WERI-Rb-1 (cell line): Measurements from ENCODE around the gene KRTAP4-4.
"Not testable (repeated sequence)": the region's sequence is repeated elsewhere in the genome, so short reads cannot be mapped to it uniquely, and the experiment has no call there.

Source experiments
- DNase-seq: peaks from one replicate; pipeline ENCODE4 v3.0.0-alpha.2; 2020
- H3K27ac ChIP-seq: fragments of 250-450 bp; sonication (Bioruptor Pico); 2 replicates; pipeline ENCODE4 v1.5.1; 2020; ENCODE audit warnings: mild to moderate bottlenecking, moderate library complexity
- H3K27me3 ChIP-seq: fragments of 250-450 bp; sonication (Bioruptor Pico); 2 replicates; pipeline ENCODE4 v1.5.1; 2021; ENCODE audit warnings: mild to moderate bottlenecking, low read depth, moderate library complexity; ENCODE audit not compliant: insufficient read depth, severe bottlenecking
- H3K36me3 ChIP-seq: fragments of 250-450 bp; sonication (Bioruptor Pico); 2 replicates; pipeline ENCODE4 v1.5.1; 2020; ENCODE audit warnings: mild to moderate bottlenecking, moderate library complexity
- H3K4me3 ChIP-seq: 2 replicates; pipeline ENCODE4 v1.5.1; 2011; ENCODE audit warnings: low read depth, mild to moderate bottlenecking, control low read depth, low read length
- H3K9me3 ChIP-seq: fragments of 250-450 bp; sonication (Bioruptor Pico); 2 replicates; pipeline ENCODE4 v1.5.1; 2021; ENCODE audit warnings: mild to moderate bottlenecking, moderate library complexity; ENCODE audit not compliant: severe bottlenecking
- CTCF ChIP-seq: IDR thresholded peaks from 2 replicates; pipeline ENCODE4 v1.5.1; 2011; ENCODE audit warnings: low read depth, mild to moderate bottlenecking, control low read depth, inconsistent platforms, low read length

Gene KRTAP4-4

GRCh38 chr17:41131979-41132378 lies 28.6 kb downstream of the KRTAP4-4 start:
- Histone ChIP-seq H3K27me3 (peaks cover 61% of the 10 kb centered on the region), H3K36me3 (no peaks in the 10 kb centered on the region), H3K27ac (no peak overlapping the region), H3K4me3 (no peak overlapping the region), H3K9me3 (no peaks in the 10 kb centered on the region)
- TF ChIP-seq CTCF, result no peak
- DNase-seq, result no peak

DNA sequence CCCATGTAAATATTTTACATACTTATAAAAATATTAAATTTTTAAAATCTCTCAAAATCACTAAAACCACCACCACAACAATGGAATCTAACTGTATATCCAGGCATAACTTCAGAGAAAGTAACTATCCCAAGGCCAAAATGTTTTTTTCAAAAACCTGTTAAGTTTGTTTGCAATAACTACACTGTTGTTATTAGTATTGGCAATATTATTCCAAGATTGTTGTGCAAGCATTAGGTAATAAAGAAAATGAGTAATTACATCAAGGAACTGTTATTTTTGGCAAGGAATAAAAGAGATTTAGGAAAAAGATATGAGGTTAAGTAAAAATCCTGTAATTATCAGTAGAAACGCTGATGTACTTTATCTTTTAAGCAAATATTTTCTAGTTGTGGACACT lies 33.2 kb downstream of the KRTAP4-4 start:
- Histone ChIP-seq H3K4me3 (no peak overlapping the region), H3K9me3 (peaks cover under 1% of the 10 kb centered on the region), H3K27me3 (peaks cover 68% of the 10 kb centered on the region), H3K36me3 (no peaks in the 10 kb centered on the region), H3K27ac (no peak overlapping the region)
- TF ChIP-seq CTCF, result no peak
- no peak for DNase-seq

GRCh38 chr17:41126412-41126811 lies 34.1 kb downstream of the KRTAP4-4 start:
- peaks cover 70% of the 10 kb centered on the region for H3K27me3 ChIP-seq
- no peak for DNase-seq
- H3K9me3 ChIP-seq, result peaks cover 5% of the 10 kb centered on the region
- H3K36me3 ChIP-seq, result no peaks in the 10 kb centered on the region
- TF ChIP-seq CTCF, result no peak
- H3K4me3 ChIP-seq, result no peak overlapping the region
- H3K27ac ChIP-seq, result no peak overlapping the region

DNA sequence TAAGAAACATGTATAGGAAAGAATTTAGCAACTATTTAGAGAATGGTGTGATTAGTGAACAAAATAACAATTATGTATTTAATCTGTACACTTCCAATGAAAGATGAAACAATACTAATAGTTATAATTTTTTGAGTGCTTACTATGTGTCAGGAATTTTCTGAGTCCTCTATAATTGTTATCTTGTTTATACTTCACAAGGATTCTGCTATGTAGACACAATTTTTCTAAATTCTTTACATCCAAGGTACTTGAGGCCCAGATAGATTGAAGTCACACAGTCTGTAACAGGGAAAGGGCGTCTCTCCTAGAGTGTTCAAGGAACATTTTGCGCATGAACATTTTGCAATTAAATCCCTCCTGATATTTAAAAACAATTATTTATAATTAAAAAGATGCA lies 35.5 kb downstream of the KRTAP4-4 start:
- Histone ChIP-seq H3K27me3 (peaks cover 58% of the 10 kb centered on the region), H3K27ac (no peak overlapping the region), H3K36me3 (no peaks in the 10 kb centered on the region), H3K4me3 (no peak overlapping the region), H3K9me3 (peaks cover 5% of the 10 kb centered on the region)
- TF ChIP-seq CTCF, result no peak
- no peak for DNase-seq

DNA sequence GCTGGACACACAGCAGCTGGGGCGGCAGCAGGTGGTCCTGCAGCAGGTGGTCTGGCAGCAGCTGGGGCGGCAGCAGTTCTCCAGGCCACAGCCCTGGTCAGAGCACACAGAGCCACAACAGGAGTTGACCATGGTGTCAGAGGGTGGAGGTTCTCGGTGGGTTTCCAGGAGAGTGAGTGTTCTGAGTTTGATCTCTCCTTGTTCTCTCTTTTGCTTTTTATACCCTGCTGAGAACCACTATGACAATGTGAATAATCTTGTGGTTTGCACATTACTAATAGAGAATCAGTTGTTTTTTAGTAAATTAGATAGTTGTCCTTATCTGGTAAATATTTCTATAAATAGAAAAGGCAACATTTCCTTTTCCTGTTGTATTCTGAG lies 36.6 kb downstream of the KRTAP4-4 start, which contains the start of gene KRTAP4-12:
KRTAP4-12 (minus strand) TSS at position 192 of the 381 bp plus-strand sequence; CDS start at position 132, 60 bp downstream.
- H3K27me3 ChIP-seq, result peaks cover 59% of the 10 kb centered on the region
- H3K9me3 ChIP-seq, H3K4me3 ChIP-seq, H3K36me3 ChIP-seq, DNase-seq, H3K27ac ChIP-seq: not testable (repeated sequence)

DNA sequence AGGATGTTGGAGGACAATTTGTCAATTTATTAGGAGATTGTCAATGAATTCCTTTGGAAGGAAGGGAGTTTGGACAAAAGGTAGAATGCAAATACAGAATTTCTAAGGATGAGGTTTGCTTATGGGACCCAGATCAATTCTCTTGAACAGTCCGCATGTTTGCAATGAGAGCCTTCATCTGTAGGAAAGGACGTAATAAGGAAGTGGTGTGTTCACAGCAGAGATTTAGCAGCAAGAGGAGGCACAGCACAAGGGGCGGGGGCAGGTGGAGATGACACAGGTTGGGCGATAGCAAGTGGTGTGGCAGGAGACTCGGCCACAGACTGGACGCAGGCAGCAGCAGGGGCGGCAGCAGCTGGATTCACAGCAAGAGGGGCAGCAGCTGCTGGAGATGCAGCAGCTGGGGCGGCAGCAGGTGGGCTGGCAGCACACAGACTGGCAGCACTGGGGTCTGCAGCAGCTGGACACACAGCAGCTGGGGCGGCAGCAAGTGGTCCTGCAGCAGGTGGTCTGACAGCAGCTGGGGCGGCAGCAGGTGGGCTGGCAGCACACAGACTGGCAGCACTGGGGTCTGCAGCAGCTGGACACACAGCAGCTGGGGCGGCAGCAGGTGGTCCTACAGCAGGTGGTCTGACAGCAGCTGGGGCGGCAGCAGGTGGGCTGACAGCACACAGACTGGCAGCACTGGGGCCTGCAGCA lies 37.1 kb downstream of the KRTAP4-4 start:
- not testable (repeated sequence) for H3K9me3 ChIP-seq, H3K36me3 ChIP-seq, H3K27ac ChIP-seq, H3K4me3 ChIP-seq, DNase-seq
- H3K27me3 ChIP-seq, result peaks cover 60% of the 10 kb centered on the region

GRCh38 chr17:41121742-41122141 lies 38.8 kb downstream of the KRTAP4-4 start:
- Histone ChIP-seq H3K9me3 (peaks cover 5% of the 10 kb centered on the region), H3K27me3 (peaks cover 57% of the 10 kb centered on the region), H3K4me3 (no peak overlapping the region), H3K27ac (no peak overlapping the region), H3K36me3 (no peaks in the 10 kb centered on the region)
- DNase-seq, result no peak
- TF ChIP-seq CTCF, result no peak

DNA sequence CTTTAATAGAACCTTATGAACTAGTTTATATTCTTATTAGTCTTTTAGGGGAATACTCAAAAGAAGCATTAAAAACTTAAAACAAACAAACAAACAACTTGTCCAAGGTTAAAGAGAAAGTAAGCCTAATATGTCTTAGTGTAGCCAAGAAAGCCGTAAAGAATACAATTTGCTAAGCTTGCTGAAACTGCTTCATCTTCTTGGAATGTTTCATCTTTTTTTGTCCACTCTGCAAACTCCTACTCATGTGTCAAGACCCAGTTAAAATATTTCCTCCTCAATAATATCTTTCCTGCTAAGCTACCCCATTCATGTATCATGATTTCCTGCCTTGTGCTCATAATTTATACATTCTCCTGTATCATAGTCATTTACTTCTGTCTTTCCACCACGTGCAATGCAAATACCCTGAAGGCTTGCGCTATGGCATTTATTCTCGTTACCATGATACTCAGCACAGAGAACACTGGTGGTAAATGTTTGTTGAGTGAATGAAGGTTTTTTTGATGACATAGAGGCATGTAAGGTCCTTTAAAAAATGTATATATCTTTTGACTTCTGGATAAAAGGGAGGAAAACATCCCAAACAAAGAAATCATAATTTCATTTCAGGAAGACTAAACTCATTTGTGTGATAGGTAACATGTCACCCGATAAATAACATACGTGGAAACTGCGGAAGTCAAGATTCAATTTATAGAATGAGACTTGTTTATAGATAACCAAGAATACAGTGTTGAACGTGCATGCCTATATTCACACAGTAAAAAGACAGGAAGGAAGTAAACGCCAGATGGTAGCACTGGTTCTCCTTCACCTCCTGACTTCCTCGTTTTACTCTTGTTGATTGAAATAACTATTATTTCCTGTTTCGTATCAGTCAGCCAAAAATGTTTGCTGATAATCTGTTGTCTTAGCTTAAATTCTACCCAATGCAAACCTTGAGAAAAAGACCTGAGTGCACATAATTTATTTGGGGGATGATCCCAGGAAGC lies 40.6 kb downstream of the KRTAP4-4 start:
- peaks cover 53% of the 10 kb centered on the region for H3K27me3 ChIP-seq
- not testable (repeated sequence) for H3K4me3 ChIP-seq, H3K9me3 ChIP-seq, H3K27ac ChIP-seq, DNase-seq, H3K36me3 ChIP-seq
